ENCODE measurements around the gene KEL.

GRCh38 chr7:142940966-142941535 lies 21.1 kb downstream of the KEL start:
- TF ChIP-seq CTCF (IDR thresholded peaks at IDR 0.05; ENCODE audit: poor library complexity) (no peak), EZH2phosphoT487 (IDR thresholded peaks at IDR 0.05; ENCODE audit: low read depth, severe bottlenecking, unreplicated experiment) (no peak)
